Dedifferentiated amniotic fluid mesenchymal stem cell (primary cell): ENCODE measurements around the gene PDE9A.

Source experiments
- DNase-seq: peaks from one replicate; pipeline ENCODE4 v3.0.0-alpha.2; 2016; ENCODE audit errors: extremely low spot score

PDE9A gene

DNA sequence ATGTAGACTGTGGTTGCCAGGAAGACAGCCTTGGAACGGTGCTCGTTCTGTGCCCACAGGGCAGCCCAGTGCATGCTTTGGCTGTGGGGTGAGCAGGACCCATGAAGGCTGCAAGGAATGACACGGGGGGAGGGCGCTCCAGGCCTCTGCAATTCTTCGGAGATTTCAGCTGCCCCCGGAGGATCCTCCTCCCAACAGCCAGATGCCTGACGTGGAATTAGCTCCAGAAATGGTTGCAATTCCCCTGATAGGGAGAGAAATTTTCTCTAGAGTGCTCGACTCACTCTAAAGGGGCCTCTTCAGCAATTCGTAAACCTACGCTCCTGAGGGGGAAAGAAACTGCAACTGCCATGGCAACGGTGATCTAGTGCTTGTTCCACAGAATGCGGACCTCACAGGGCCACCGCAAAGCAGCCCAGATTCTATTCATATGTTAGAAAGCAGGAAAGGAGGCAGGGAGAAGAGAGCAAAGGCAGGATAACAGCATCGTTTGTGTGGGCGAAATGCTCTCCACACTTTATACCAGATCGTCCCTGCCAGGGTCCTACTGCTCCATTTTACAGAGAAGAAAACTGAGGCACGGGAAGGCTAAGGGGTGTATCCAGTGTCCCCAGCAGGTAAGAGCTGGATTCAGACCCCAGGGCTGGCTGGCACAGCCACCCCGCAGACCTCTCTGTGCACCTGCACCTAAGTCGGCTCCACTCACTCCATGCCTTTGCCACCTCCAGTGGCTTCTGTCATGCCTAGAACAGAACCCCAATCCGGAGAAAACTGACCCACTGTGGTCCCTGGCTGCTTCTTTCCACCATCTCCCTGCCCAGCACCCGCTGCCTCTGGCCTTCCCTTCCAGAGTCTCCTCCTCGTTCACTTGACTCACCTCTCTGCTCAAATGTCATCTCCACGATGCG lies 11.9 kb upstream of the PDE9A start:
- DNase-seq, result no peak

DNA sequence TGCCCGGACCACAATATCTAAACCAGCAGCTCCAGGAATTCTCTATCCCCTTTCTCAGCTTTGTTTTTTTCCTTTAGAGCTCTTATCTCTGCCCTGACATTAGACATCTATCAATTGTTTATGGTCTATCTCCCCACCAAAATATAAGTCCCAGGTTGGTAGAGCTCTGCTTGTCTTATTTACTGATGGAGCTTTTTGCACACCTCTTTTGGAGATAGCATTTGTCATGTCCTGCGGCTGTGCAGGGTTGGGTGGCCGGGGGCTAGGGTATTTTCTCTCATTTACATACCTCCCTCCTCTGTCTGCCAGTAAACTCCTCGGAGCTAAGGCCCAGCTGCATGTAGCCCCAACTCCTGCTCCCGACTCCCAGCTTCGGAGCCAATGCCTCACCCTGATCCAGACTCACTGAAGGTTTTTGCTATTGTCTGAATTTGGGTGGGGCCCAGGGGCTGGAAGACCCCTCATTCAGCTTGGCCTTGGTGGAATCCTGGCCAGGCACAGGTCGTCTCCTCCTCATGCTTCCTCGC lies 11.1 kb upstream of the PDE9A start:
- no peak for DNase-seq

DNA sequence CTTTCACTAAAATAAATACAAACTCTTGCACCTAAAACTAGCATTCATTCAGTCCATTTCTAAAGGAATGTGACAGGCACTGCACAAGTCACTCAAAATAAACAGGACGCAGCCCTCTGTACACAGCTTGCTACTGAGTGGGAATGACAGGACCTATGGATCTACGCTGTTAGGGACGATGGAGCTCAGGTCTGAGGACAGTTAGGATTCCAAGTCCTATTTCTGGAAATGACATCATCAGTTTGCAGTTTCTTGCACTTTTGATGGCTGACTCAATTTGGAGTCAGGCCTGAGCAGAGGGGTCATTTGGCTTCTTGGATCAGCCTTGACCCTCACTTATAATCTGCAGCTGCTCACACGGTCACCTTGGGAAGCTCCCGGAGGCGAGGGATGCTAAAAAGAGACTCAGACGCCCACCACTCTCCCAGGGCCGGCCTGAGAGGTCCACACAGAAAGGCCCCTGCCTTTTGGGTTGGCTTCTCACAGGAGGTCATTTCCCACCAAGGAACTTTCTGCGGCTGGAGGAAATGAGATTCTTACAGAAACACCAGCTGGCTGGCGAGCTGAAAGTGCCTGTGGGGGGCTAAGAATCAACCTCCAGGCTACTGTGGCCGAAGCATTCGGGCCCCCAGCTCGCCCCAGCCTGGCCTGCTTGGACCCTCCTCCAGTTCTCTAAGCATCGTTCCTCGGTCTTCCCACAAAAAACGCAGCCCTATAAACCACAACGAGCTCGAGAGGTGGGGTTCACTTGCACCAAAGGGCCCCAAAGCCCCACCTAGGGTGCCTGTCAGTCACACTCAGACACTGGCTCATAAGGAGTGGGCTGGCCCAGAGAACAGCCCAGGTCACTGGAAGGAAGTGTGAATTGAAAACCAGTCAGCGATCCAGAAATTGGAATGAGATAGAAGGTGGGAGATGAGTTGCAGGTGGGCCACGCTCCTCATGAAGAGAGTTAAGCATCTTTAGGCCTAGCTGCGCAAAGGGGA lies 8.9 kb upstream of the PDE9A start:
- DNase-seq, result no peak

DNA sequence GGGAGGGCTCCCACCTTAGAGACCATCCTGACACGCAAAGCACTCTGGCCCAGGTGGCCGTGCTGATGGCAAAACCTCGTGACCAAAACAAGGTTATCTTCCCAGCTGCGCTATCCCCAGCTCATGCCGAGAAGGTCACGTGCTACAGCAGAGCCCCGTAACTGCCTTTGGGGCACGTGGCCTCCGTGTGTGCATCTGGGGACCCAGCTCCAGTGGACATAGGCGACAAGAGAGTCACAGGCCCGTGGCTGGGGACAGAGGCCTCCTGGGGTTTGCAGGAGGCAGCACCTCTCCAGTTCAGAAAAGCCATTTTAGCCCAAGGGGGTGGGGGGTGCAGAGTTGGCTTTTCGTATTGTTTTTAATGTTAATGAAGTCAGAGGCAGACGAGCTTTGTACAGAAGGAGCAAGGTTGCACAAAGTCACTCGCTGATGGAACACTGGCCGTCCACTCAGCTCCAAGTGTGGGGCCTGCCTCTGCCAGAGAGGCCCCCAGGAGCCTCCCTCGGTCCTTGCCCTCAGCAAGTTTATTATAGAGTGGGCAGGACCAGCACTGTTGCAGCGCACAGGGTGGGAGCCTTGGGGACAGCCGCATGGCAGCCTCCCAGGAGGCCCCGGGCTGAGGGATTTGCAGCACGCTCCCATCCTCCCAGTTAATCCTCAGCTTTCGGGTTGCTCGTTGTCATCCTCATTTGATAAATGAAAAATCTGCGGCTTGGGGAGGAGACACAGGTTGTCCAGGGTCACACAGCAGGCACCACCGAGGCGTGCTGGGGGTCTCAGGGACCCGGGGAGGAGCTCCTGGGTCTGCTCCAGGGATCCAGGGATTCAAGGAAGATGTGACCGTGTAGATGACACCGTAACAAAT lies 8.0 kb upstream of the PDE9A start:
- no peak for DNase-seq

DNA sequence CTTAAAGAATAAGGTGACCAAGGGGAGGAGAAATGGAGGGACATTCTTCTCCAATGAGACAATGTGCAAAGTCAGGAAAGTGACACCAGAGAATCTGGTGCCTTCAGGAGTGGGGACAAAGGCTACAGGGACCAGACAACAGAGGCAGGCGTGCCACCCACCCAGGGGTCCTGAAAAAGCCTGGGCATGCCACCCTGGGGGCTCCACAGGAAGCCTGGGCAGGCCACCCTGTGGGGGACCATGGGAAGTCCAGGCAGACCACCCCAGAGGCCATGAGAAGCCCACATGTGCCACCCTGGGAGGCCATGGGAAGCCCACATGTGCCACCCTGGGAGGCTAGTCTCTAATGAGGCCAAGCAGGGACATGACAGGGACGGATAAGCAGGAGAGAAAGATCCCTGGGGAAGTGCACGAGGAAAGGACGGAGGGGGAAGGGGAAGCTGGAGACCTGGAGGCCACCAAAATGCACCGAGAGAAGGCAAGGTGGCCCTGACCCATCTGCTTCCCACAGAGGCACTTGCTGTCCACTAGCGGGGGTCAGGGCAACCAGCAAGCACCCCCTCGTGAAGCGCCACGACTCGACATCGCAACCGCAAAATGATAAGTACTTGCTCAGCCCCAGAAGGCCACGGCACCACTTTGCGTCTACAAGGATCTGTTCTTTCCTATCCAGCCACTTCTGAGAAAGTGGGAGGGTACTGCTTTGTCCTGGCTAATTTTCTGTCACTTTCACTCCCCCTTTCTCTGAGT lies 7.2 kb upstream of the PDE9A start:
- DNase-seq, result no peak

DNA sequence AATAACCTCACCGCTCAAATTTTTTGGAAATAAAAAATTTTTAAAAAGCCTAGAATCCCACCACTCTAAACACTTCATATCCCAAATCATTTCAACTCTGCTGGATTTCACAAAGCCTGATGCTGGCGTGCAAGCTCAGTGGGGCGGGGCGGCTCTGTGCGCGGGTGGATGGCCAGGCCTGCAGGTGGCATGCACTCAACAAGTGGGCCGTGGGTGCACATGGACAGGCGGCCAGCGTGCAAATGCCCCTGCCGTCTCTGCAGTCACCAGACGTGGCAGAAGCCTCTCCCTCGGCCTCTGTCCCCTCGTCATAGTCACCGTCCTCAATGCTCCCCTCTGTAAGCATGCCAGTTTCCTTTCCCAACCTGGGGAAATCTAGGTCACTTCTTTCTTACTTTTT lies 6.6 kb upstream of the PDE9A start:
- DNase-seq, result no peak

DNA sequence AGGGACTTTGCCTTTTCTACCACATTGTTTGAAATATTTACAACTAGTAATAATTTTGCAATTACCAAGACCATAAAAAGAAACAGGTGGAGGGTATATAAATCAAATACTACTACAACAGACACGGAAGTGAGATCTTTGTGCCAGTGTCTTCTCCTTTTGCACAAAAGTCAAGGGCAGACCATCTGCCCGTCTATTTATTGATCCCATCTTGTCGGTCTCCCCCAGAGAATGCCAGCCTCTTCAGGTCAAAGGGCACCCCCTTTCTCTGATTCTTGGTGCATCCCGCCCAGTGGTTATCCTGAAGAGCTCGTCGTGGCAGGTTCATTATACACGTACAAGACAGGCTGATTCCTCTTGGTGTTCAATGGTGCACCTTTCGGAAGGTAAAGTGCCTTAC lies 4.8 kb upstream of the PDE9A start:
- no peak for DNase-seq

DNA sequence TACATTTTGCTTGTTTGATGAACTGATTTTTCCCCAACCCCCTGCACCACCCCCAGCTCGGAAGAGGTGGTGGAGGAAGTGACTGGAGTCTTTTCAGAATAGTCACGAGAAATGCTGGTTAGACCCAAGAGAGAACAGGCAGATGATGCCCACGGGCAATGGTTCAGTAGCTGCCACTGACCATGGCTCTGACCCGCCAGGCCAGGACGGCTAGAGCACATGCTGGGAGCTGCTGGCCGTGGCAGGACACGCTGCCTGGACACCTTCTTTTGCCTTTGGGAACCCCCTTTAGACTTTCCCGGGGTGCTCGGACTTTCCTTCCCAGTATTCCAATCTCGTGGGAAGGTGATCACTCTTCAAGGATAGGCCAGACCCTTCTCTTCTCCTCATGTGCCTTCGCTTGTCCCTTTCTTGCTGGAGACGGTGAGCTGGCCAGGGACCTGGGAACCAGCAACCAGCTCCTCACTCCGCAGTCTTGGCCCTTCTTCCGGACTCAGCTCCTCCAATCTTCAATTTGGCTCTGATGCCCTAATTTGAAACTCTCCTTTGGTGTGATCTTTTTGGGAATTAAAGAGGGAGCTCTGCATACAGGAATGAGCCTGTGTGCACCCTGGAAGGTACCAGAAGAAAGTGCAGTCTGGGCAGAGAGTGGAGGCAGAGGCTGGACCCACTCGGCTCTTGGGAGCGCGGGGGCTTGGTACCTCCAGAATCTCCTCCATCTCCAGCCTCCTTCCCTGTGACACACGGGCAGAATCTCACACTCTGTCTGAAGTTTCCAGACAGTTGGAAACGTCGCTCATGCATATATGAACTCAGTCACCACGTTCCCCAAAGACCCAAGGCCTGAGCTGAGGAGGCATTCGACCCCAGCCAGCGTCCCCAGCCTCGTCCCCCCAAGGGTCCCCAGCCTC lies 4.0 kb upstream of the PDE9A start:
- DNase-seq, result no peak

DNA sequence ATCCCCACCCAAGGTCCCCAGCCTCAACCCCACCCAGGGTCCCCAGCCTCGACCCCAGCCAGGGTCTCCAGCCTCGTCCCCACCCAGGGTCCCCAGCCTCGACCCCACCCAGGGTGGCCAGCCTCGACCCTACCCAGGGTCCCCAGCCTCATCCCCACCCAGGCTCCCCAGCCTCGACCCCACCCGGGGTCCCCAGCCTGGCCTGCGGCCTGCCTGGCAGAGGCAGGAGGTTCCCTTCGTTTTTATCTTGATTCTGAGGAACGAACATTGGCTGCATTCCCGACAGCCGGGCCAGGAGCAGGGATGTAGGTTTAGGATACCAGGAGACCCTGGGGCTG lies 3.4 kb upstream of the PDE9A start:
- no peak for DNase-seq

DNA sequence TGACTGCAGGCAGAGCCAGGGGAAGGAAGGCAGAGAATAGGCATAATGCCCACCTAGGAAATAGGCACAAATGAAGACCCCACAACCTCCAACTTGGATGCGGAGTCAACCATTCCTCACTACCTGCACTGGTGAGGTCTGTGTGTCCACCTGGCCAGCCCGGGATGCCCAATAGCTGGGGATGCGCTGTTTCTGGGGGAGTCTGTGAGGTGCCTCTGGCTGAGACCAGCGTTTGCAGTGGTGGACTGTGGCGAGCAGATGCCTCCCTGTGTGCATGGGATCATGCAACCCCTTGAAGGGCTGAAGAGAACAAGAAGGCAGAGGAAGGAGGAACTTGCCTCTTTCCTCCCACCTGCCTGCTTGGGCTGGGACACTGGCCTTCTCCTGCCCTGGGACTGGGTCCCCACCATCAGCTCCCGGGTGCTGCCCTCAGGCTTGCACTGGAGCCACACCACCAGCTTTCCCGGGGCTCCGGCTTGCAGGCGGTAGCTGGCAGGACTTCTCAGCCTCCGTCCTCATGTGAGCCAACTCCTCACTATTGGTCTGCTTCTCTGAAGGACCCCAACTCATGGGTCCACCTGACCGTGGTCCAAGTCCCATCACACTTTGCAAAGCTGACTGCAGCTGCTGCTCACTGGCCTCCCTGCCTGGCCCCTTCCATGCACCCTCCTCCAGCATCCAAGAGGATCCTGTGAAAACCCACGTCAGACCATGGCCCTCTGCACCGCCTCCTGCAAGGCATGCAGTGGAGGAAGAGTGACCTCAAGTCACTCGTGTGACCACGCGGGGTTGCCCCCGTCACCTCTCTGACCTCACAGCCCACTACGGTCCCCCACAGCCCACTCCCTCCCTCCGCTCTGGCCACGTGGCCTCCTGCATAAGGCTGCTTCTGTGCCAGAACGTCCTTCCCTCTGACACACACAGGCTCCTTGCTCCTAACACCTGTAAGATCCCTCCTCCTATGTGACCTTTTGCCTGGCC lies 2.7 kb upstream of the PDE9A start:
- no peak for DNase-seq

DNA sequence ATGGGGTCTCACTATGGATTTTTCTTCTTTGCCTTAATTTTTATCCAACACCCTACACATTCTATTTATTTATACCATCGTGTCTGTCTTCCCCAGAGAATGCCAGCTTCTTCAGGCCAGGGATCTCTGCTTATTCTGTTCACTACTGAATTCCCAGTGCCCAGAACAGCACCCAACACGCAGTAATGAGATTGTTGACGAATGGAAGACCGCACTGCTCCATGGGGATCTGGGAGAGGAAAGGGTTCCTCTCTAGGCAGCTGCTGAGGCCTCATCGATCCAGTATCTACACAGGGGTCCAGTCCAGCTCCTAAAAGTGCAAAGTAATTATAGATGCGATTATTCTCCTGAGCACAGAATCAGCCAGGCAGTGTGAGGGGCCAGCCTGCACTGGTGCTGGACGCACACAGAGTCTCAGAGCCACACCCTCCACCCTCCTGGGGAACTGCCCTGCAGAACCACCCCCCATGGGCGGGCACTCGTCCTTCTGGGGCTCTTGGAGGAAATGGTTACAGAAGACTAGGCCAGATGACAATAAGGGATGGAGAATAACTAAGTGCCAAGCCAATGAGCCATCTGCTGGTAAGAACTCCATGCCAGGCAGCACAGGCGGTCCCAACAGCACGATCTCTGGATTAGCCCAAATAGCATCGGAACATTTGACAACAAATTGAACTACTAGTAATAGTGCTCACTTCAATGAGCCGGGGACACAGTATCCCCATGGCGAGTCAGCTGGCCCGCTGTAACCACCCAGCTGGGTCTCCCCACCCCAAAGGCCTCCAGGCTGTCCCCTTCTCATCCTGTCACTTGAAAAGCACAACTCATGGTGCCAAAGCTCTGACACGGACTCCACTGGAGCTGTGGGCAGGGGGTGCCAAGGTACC lies 1.7 kb upstream of the PDE9A start:
- no peak for DNase-seq

DNA sequence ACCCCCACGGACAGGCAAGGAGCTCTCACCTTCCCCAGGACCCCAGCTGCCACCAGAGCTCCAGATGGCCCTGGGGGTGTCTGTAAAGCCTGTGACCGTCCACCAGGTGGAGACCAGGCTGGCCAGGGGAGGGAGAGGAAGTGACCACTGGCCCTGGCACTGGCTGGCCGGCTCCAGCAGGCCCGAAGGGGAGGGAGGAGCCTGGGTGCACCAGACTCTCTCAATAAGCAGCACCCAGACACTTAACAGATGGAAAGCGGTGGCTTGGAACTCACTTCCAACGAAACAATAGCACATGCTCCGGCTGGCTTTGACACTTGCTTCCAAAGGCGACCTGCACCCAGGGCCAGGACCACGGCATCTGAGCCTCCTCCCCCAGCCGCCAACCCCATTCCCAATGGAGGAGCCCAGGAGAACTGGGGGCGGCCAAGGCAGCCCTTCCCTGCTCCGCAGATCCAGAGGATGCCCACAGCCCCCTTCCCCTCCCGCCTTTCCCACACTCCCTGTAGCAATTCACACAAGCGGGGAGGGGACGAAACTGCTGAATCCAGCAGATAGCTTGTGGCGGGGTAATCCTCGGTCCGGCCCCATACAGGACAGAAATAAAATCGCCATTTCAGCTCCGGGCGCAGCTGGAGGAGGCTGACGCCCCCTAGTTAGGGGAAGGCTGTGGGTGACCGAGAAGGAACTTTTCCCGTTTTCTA lies 742 bp upstream of the PDE9A start:
- DNase-seq, result no peak

DNA sequence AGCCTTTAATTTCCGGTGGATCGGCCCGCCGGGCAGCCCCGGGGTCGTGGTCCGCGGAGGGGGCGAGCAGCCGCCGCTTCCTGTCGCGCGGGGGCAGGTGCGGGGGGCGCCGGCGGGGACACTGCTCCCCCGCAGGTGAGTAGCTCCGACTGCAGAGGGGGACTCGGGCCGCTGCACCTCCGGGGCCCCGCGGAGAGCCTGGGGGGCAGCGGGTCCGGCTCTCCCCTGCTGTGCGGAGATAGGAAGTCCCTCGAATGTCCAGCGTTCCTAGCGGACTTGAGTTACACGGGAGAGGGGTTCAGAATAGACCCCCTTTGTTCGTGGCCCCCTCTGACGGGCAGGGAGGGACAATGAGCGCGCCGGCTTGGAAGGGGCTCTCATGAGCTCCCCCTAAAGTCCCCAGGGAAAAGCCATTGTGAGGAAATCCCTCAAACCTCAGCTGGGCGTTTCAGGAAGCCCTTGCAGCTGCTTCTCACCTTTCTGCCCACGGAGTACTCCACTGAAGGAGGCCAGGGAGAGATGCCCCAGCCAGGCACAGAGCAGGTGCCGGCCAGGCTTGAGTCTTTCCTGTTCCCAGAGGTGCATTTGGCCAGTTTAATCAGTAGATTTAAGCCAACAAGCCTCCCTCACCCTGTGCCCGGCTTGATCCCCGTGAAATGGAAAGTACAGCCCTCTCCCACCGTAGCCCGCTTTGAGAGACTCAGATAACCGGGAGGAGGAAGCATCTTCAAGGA lies 925 bp downstream of the PDE9A start:
- no peak for DNase-seq

DNA sequence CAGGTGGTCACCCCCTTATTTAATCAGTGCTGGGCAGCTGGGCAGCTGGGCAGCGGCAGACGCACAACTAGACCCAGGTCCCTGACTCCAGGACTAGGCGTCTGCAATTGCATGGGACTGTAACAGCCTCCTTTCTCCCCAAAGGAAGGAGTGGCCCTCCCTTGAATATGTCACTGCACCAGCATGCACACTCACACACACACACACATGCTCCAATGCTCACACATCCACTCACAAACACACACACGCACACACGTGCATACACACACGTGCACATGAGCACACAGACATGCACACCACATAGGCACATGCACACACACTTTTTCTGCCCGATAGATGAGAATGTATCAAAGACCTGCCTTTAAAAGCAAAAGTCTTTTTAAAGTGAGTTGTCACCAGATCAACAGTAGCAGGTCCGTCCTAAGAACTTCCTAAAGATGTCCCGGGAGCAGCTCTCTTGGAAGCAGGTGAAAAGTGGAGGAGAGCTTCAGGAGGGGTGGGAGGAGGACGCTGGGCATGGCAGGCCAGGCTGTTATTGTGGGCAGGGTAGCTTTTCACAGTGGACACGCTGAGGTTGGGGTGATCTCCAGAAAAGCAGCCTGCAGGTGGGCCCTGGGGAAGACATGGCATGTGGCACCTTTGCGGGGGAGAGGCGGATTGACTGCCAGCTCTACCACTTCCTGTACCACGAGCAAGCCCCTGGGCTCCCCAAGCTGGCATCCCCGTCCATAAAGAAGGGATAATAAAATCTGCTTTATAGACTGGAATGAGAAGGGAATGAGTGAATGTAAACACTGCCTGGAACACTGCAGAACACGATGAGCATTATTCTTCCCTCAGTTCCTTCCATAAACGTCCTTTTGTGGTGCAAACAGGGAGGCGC lies 1.7 kb downstream of the PDE9A start:
- DNase-seq, result no peak
